Measurements from ENCODE around the gene PHF21B.
A peak's percentile ranks its signal among the peaks of the same experiment; 100 is the strongest.
"Not testable (repeated sequence)": the region's sequence is repeated elsewhere in the genome, so short reads cannot be mapped to it uniquely, and the experiment has no call there.

The PHF21B gene

GRCh38 chr22:44988671-44989070, 21.1 kb downstream of the PHF21B start:
- DNase-seq (ENCODE audit: low spot score) = no peak

DNA sequence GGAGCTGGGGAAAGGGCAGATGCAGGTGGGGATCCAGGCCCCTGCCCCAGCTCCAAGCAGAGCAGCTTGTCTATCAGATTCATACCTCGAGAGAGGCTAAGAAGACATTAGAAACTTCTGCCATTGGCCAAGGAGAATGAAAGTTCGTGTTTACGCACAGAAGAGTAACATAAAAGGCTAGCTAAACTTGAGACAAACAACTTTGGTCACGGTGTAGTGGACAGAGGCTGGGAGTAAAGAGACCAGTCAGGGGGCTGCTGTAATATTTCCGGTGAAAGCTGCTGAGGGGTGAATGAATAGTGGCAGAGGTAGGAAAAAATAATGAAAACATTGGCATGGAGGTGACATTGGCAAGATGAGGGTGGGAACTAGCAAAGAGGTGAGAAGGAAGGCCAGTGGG, 22.9 kb downstream of the PHF21B start:
- no peak for DNase-seq (ENCODE audit: low spot score)

GRCh38 chr22:44985906-44986527, 23.8 kb downstream of the PHF21B start:
- DNase-seq (ENCODE audit: low spot score) = no peak

GRCh38 chr22:44983878-44984482, 25.8 kb downstream of the PHF21B start:
- DNase-seq (ENCODE audit: low spot score) = no peak

GRCh38 chr22:44982445-44982844, 27.4 kb downstream of the PHF21B start:
- no peak for DNase-seq (ENCODE audit: low spot score)

DNA sequence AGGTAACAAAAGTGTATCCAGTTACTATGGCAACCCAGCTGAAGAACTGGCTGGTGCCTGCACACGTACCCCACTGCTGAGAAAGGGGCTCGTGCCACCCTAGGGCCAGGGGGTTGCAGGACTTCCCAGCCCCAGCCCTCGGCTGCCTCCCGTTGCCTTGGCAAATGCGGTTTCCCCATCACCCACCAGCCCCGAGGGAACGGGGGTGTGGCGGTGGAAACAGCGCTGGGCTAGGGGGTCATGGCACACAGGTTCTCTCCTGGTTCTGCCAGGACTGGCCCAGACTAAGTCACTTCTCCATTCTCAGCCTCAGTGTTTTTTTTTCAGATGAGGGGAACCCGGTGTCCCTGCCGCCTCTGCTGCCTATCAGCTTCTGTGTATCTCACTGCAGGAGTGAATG, 27.9 kb downstream of the PHF21B start:
- DNase-seq (ENCODE audit: low spot score) = no peak

- no peak for DNase-seq (ENCODE audit: low spot score)
These were observed 30.7 kb downstream of the PHF21B start for GRCh38 chr22:44979154-44979553.

DNA sequence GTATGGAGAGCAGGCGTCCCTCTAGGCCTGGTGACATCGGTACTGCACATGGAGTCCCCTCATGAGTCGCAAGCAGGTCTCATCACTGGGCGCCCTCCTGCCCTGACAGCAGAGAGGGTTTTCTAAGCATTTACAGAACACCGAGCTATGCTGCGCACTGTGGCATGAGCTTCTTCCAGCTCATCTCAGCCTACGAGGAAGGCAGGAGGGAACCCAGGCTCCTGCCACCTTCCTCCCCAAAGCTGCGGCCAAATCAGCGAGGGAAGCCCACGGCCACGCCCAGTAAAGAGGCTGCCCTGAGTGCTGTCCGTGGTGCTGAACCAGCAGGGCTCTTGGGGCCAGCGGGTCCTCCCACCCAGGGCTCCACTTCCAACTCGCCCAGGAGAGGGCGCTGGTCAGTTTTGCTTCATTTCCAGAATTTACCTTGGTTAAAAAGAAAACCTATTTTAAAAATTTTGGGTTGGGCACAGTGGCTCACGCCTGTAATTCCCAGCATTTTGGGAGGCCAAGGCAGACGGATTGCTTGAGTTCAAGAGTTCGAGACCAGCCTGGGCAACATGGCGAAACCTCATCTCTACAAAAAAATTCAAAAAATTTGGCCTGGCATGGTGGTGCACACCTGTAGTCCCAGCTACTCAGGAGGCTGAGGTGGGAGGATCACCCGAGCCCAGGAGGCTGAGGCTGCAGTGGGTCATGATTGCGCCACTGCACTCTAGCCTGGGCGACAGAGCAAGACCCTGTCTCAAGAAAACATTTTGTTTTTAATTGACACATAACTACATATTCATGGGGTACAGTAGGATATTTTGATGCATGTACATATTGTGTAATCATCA, 34.2 kb downstream of the PHF21B start:
- DNase-seq (ENCODE audit: low spot score) = peak; percentile 57

DNA sequence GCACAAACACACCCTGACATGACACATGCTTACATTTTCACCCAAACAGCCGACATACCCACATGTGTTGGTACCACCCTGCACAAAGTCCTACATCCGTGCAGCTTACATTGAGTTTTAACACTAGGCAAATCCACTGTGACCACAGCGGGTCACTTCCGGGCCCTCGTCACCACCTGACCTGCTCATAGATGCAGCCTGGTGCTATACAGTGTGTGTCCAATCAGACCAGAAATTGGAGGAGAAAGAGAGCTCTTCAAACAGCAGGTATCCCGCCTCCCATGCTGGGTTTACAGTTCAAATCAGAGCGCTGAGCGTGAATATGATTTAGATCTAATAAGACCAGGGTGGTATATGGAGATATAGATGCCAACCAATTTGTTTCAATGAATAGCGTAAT, 35.4 kb downstream of the PHF21B start:
- no peak for DNase-seq (ENCODE audit: low spot score)

- no peak for DNase-seq (ENCODE audit: low spot score)
These were observed 36.0 kb downstream of the PHF21B start for GRCh38 chr22:44973829-44974228.

DNA sequence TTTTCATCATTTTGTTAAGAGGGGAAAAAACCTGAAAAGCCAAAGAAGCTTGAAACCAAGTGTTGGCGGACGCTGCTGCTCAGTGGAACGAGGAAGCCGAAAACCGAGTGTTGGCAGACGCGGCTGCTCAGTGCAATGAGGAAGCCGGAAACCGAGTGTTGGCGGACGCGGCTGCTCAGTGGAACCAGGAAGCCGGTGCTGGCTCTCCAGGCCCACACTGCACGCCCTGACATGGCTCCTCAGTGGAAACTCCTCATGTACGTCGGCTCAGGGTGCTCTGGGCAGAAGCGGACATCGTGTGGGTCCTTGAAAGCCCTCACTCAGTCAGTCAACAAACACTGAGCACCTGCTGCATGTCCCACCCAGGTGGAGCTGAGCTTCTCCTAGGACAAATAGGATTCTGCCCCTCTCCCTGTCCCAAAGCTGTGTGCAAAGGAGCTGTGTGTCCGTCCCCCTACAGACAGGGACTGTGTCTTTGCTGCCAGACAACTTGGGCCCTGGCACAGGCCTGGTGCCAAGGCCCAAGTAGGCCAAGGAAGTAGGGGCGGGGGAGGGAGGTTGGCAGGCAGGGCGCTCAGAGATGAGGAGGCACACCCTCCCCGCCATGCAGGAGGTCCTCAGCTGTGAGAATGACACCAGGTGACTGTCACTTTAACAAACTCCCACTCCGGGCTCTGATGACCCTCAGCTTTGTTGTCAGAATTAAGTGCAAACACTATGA, 37.3 kb downstream of the PHF21B start:
- no peak for DNase-seq (ENCODE audit: low spot score)

DNA sequence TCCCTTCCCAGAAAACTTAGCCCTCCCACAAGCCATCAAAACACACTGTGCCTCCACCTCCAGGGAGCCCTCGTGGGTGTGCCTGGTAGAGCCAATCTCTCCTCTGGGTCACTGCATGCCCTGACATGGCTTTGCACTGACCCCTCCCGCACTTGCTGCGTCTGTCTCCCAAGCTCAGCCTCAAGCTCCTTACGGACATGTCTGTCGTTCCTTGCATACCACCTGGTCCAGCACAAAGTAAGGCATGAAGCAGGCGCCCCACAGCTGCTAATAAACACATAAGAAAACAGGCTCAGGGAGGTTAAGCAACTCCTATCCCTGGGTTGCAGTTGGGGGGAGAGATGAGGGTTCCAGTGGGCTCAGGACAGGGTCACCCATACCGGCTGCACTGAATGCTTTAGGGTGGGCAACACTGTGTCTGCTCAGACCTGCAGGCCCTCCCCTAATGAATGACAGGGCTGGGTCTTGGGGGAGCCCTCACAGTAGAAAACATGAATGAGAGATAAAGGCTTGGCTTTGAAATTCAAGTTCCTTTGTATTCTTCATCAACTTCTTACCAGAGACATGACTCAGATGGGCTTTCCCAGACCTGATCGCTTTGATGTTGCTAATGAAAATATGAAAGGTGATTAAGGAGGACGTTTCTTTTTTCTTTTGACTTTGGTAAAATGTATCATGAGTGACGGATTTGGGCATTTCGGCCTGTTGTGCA, 38.0 kb downstream of the PHF21B start:
- no peak for DNase-seq (ENCODE audit: low spot score)

GRCh38 chr22:44970291-44970690, 39.5 kb downstream of the PHF21B start:
- DNase-seq (ENCODE audit: low spot score) = no peak

DNA sequence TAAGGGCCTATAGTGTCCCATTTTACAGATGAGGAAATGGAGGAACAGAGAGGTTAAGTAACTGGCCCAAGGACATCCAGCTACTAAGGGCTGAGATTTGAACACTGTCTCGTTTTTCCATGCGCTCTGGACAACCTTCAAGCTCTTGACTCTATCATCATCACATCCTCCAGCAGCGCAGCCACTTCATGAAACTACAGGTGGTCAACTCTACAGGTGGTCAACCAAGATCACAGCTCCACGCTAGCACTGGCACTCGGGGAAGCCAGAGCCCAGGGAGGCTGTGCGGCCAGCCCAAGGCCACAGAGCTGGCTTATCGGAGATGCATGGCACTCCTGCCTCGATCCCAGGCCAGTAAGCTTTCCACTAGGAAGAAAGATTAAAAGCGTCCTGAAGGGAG, 40.0 kb downstream of the PHF21B start:
- no peak for DNase-seq (ENCODE audit: low spot score)

- no peak for DNase-seq (ENCODE audit: low spot score)
These were observed 41.1 kb downstream of the PHF21B start for GRCh38 chr22:44968736-44969135.

DNA sequence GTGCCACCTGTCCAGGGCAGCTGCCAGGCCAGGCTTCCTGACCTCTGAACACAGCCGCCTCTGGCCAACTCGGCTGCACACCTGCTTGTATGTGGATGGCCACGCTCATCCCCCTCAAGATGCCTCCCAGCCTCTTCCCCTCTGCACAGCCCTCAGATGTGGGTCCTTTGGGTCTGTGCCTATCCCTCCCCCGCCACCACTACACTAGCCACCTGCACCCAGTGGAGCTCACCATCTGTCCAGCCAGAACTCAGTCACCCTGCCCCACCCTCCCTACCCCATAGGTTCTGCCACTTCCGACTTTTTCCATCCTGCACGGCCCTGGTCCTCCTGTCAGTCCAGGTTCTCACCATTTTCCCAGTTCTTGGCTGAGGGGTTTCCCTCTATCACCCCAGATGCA, 44.6 kb downstream of the PHF21B start:
- no peak for DNase-seq (ENCODE audit: low spot score)

DNA sequence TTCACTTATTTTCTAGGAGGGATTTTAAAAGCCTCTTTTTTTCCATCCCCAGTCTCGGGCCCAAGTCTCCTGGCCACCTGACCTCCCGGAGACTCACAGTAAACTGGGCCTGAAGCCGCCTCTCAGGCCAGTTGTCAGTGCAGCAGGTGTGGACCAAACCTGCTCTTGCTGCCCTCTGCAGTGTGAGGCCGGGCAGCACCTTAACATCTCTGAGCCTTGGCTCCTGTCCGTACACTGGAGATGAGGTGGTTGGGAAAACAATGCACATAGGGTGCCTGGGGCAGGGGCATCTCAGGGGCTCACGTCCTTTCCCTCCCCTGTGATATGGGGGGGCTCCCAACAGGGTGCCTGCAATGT, 45.1 kb downstream of the PHF21B start:
- DNase-seq (ENCODE audit: low spot score) = no peak

DNA sequence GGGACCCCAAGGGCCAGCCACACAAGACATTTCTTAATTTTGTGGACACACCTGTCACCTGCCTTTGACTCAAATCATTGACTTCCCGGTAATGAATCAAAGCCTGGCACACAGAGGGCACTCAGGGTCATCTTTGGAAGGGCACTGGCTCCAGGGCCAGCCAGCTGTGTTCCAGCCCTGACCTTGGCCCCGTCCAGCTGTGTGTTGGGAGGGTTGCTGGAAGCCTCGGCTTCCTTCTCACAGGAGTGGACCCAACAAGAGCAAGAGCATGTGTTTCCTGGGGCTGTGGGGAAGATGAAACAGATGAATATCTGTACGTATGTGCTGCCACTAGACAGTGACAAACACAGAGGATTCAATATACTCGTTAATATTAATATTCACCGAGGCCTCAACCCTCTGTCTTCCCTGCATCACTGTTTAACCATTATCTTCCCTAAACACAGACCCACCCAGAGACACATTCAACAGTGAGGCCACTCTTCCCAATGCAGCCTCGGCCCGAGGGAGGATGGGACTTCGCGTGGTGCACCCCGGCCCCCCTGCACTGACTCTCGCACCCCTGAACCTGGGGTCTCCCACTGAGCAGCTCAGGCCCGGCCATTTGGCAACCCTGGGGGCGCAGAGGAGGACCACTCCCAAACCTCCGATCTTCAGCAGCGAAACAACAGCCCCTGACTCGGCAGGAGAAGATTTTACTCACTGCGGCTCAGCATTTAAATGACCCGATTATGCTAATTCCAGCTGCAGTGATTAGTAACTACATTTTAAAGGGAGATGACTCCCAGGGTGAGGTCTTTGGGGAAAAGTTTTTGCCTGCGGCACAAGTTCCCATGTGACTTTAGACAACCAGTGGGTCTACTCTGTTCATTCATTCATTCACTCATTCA, 45.7 kb downstream of the PHF21B start:
- DNase-seq (ENCODE audit: low spot score) = no peak

DNA sequence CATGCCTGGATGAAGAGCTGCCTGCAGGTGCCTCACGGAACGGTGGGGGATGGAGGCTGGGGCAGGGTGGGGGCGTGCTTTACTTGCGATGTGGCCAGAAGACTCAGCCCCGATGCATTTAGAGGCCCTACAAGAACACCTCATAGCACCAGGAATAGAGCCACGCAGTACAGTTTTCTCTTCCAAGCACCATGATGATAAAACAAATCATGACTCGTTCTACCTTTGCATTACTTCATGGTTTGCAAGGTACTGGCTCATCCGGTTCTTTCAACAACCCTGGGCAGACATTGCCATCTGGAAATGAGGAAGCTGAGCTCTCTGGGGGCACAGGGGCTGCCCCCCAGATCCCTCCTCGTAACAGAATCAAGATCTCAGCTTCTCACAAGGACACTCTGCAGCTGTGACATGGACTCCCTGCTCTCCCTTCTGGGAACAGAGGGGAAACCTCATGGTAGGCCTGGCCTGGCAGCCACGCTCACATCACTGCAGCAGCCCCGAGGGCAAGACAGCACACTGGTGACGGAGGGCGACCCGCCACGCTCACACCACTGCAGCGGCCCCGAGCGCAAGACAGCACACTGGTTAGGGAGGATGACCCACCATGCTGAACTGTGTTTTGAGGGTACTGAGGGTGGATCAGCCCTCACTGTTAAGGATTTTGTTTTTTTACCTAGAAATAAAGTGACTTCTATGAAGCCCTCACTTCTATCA, 46.9 kb downstream of the PHF21B start:
- DNase-seq (ENCODE audit: low spot score) = no peak

DNA sequence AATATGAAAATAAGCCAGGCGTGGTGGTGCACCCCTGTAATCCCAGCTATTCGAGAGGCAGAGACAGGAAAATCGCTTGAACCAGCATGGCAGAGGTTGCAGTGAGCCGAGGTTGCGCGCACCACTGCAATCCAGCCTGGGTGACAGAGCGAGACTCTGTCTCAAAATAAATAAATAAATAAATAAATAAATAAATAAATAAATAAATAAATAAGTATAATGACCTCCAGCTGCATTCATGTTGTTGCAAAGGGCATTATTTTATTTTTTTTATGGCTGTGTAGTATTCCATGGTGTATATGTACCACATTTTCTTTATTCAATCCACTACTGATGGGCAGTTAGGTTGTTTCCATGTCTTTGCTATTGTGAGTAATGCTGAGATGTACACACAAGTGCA, 48.1 kb downstream of the PHF21B start:
- not testable (repeated sequence) for DNase-seq (ENCODE audit: low spot score)
